A549 (cell line): ENCODE results near the gene SLC7A10. TPM values are rescaled to one million over a fixed set of nuclear protein-coding genes. Genes with fewer than 3 reads are reported as not detected.

Experiments used
- ATAC-seq, 2 experiments: fragments of 200-7000 bp in 1 of 2; fragments of >200 bp in 1 of 2; cut with Nextera tagmentation in 1 of 2; cut with Tn5 transposase in 1 of 2; 3 replicates each; pipeline versions ENCODE4 v1.8.0 to v1.9.1; 2018 to 2020; ENCODE audit warnings: mild to moderate bottlenecking in 1 of 2, moderate library complexity in 1 of 2
- CTCF ChIA-PET: fragments of 300-600 bp; sonication (Branson Sonifier 250); formaldehyde crosslinking; extraction: SDS; loops from one replicate; lab custom pipeline; 2021; ENCODE audit warnings: antibody characterized with exemption, inconsistent platforms; lab: Yijun Ruan, JAX
- POLR2A ChIA-PET: fragments of 350-600 bp; formaldehyde crosslinking; extraction: SDS; loops from one replicate; lab custom pipeline; 2021; ENCODE audit warnings: antibody characterized with exemption, inconsistent platforms; lab: Yijun Ruan, JAX
- DNase-seq, 2 experiments: peaks; one replicate each; pipeline versions ENCODE4 v3.0.0 to v3.0.0-alpha.2; 2011 to 2016; ENCODE audit warnings: low read depth in 1 of 2, low spot score in 1 of 2
- FAIRE-seq: peaks from 2 replicates; lab custom pipeline; 2011; peaks lifted over from hg19 to GRCh38; lab: Jason Lieb, UNC
- H3K27ac ChIP-seq, 2 experiments: fragments of >200 bp; sonication (Bioruptor Twin); formaldehyde crosslinking; 3 replicates each; pipeline ENCODE4 v1.5.1; 2016 to 2017
- H3K4me1 ChIP-seq: fragments of >200 bp; sonication (Bioruptor Twin); formaldehyde crosslinking; 3 replicates; pipeline ENCODE4 v1.6.1; 2016
- H3K4me2 ChIP-seq: fragments of >200 bp; sonication (Bioruptor Twin); formaldehyde crosslinking; 3 replicates; pipeline ENCODE4 v1.6.1; 2016
- H3K4me3 ChIP-seq: fragments of >200 bp; sonication (Bioruptor Twin); formaldehyde crosslinking; 3 replicates; pipeline ENCODE4 v1.5.1; 2016
- H3K9me3 ChIP-seq: fragments of >200 bp; sonication (Bioruptor Twin); formaldehyde crosslinking; 3 replicates; pipeline ENCODE4 v1.6.1; 2016
- BHLHE40 ChIP-seq: IDR thresholded peaks from 2 replicates; pipeline ENCODE4 v1.6.1; 2012; ENCODE audit warnings: low read depth, low read length, inconsistent platforms
- CBX8 ChIP-seq: fragments of 200-600 bp; sonication (generic); IDR thresholded peaks from 2 replicates; pipeline ENCODE4 v1.6.1; 2016
- EP300 ChIP-seq, 2 experiments: fragments of >200 bp; sonication (Bioruptor Twin); formaldehyde crosslinking; IDR thresholded peaks; 2 replicates in 1 of 2; 3 replicates in 1 of 2; pipeline ENCODE4 v1.6.1; 2016 to 2017
- FOSB ChIP-seq: fragments of 250-450 bp; sonication (Bioruptor Pico); IDR thresholded peaks from 2 replicates; pipeline ENCODE4 v1.5.0; 2020; ENCODE audit warnings: mild to moderate bottlenecking, moderate library complexity
- KDM5A ChIP-seq: fragments of 200-600 bp; sonication (generic); IDR thresholded peaks from 2 replicates; pipeline ENCODE4 v1.6.1; 2016; ENCODE audit warnings: antibody characterized with exemption, mild to moderate bottlenecking
- MYC ChIP-seq: IDR thresholded peaks from 2 replicates; pipeline ENCODE4 v1.6.1; 2012; ENCODE audit warnings: mild to moderate bottlenecking, inconsistent platforms, low read length, improper control_type of control experiment, borderline replicate concordance
- NR3C1 ChIP-seq: fragments of >200 bp; sonication (Bioruptor Twin); formaldehyde crosslinking; IDR thresholded peaks from 3 replicates; pipeline ENCODE4 v1.6.1; 2017
- POLR2A ChIP-seq: IDR thresholded peaks from 2 replicates; pipeline ENCODE4 v1.6.1; 2012; ENCODE audit warnings: mild to moderate bottlenecking, low read length
- POLR2AphosphoS2 ChIP-seq: conservative IDR thresholded peaks from 2 replicates; pipeline ENCODE4 v1.6.1; 2012; ENCODE audit warnings: low read length, improper control_type of control experiment, inconsistent platforms
- RAD21 ChIP-seq, 2 experiments: fragments of >200 bp in 1 of 2; sonication (Bioruptor Twin) in 1 of 2; formaldehyde crosslinking in 1 of 2; IDR thresholded peaks in 1 of 2; conservative IDR thresholded peaks in 1 of 2; 2 replicates in 1 of 2; 3 replicates in 1 of 2; pipeline ENCODE4 v1.6.1; 2012 to 2018; ENCODE audit warnings: inconsistent platforms in 1 of 2
- RARB ChIP-seq: fragments of 250-450 bp; sonication (Bioruptor Pico); IDR thresholded peaks from 2 replicates; pipeline ENCODE4 v1.8.0; 2021; ENCODE audit warnings: mild to moderate bottlenecking, moderate library complexity
- RCOR1 ChIP-seq: fragments of 150-350 bp; IDR thresholded peaks from 2 replicates; pipeline ENCODE4 v1.6.1; 2014; ENCODE audit warnings: antibody characterized with exemption, low read length, low read depth
- RNF2 ChIP-seq: fragments of 200-600 bp; sonication (generic); IDR thresholded peaks from 2 replicates; pipeline ENCODE4 v1.6.1; 2016; ENCODE audit warnings: low read depth, mild to moderate bottlenecking, antibody characterized with exemption, moderate library complexity, borderline replicate concordance
- SREBF2 ChIP-seq: fragments of 450-650 bp; IDR thresholded peaks from 2 replicates; pipeline ENCODE4 v1.6.1; 2014; ENCODE audit warnings: mild to moderate bottlenecking, moderate library complexity
- TFCP2L1 ChIP-seq: fragments of 250-450 bp; sonication (Bioruptor Pico); IDR thresholded peaks from 2 replicates; pipeline ENCODE4 v1.5.0; 2021; ENCODE audit warnings: mild to moderate bottlenecking
- USF2 ChIP-seq: fragments of 450-650 bp; IDR thresholded peaks from 2 replicates; pipeline ENCODE4 v1.6.1; 2014; ENCODE audit warnings: antibody characterized with exemption
- ZFP36 ChIP-seq: fragments of 450-650 bp; IDR thresholded peaks from 2 replicates; pipeline ENCODE4 v1.6.1; 2014; ENCODE audit warnings: borderline replicate concordance; ENCODE audit not compliant: partially characterized antibody
- WGBS: methylation state at CpG from one replicate; pipeline ENCODE4 v1.1.6; 2017; ENCODE audit errors: missing lambda C conversion rate; 5-methylcytosine and 5-hydroxymethylcytosine counted together
- polyA plus RNA-seq, 4 experiments: library from polyadenylated mRNA; depleted of rRNA in 3 of 4; stranded (reverse); fragments of >200 nt; fragmentation: RNase III in 1 of 4; extraction: RNeasy Plus Mini Kit Qiagen cat#74134 plus additional on column Dnase treatment in 1 of 4; gene quantifications; 2 replicates in 3 of 4; 3 replicates in 1 of 4; pipeline ENCODE4 v1.2.3, GENCODE V29; 2011 to 2017
- TF ChIP-seq, protein P1 (sequence below): IDR thresholded peaks from 2 replicates; pipeline ENCODE4 v1.6.1; 2012
- TF ChIP-seq, protein P2 (sequence below): fragments of >200 bp; sonication (Bioruptor Twin); formaldehyde crosslinking; IDR thresholded peaks from 3 replicates; pipeline ENCODE4 v1.5.1; 2016
- TF ChIP-seq, protein P3 (sequence below): fragments of 250-450 bp; sonication (Bioruptor Pico); IDR thresholded peaks from 2 replicates; pipeline ENCODE4 v1.5.0; 2020; ENCODE audit warnings: low read depth, mild to moderate bottlenecking, moderate library complexity
- TF ChIP-seq, protein P4 (sequence below): fragments of 200-600 bp; sonication (generic); IDR thresholded peaks from 2 replicates; pipeline ENCODE4 v1.6.1; 2016; ENCODE audit warnings: antibody characterized with exemption, mild to moderate bottlenecking, moderate library complexity

The SLC7A10 gene
- polyA plus RNA-seq, 2 of the 4 experiments (the other 2 are of a cell fraction): 0.05 to 0.26 TPM

GRCh38 chr19:33256261-33256660 lies 30.6 kb upstream of the SLC7A10 start:
- POLR2A ChIA-PET: interaction anchor here (2.2 kb wide), 1 partner anchor 46 kb away, joined by 17 read pairs; the partner anchor contains the start of gene CEBPA
- FAIRE-seq (no peak), DNase-seq (no peak)

DNA sequence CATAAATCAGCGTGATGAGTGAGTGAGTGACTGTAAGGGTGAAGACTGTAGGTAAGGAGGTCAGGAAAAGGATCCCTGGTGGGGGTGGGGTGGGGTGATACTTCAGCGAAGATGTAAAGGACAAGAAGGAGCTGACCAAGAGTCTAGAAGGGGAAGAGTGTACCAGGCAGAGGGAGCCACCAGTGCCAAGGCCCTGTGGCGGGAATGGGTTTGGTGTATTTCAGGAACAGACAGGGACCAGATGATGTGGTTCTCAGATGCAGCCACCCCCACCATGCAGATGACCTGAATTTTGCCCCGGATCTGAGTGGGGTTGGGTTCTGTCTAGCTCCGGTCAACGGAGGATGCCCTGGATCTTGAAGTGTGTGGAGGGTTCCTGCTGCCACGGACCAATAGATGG lies 30.1 kb upstream of the SLC7A10 start:
- TF ChIP-seq POLR2AphosphoS2 (no peak), KDM5A (no peak), MYC (no peak), BHLHE40 (no peak), SREBF2 (no peak), POLR2A (no peak), RNF2 (no peak), ZFP36 (no peak), FOSB (CRISPR knock-in tag) (no peak), CBX8 (no peak), EP300 (IDR thresholded peaks at IDR 0.05) (no peak), RCOR1 (no peak), NR3C1 (no peak), RARB (CRISPR knock-in tag) (no peak), USF2 (no peak), RAD21 (conservative IDR thresholded peaks at IDR 0.05 in 1 of 2, IDR thresholded peaks at IDR 0.05 in 1 of 2) (no peak)
- TF ChIP-seq, protein P1, sequence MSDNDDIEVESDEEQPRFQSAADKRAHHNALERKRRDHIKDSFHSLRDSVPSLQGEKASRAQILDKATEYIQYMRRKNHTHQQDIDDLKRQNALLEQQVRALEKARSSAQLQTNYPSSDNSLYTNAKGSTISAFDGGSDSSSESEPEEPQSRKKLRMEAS: no peak
- TF ChIP-seq, protein P2, sequence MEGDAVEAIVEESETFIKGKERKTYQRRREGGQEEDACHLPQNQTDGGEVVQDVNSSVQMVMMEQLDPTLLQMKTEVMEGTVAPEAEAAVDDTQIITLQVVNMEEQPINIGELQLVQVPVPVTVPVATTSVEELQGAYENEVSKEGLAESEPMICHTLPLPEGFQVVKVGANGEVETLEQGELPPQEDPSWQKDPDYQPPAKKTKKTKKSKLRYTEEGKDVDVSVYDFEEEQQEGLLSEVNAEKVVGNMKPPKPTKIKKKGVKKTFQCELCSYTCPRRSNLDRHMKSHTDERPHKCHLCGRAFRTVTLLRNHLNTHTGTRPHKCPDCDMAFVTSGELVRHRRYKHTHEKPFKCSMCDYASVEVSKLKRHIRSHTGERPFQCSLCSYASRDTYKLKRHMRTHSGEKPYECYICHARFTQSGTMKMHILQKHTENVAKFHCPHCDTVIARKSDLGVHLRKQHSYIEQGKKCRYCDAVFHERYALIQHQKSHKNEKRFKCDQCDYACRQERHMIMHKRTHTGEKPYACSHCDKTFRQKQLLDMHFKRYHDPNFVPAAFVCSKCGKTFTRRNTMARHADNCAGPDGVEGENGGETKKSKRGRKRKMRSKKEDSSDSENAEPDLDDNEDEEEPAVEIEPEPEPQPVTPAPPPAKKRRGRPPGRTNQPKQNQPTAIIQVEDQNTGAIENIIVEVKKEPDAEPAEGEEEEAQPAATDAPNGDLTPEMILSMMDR: no peak
- TF ChIP-seq, protein P3, sequence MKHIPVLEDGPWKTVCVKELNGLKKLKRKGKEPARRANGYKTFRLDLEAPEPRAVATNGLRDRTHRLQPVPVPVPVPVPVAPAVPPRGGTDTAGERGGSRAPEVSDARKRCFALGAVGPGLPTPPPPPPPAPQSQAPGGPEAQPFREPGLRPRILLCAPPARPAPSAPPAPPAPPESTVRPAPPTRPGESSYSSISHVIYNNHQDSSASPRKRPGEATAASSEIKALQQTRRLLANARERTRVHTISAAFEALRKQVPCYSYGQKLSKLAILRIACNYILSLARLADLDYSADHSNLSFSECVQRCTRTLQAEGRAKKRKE: no peak
- ATAC-seq: no peak
- H3K9me3 ChIP-seq: peaks cover 12% of the 10 kb centered on the region; the same call in 2 of the 3 replicates
- no peak overlapping the region for H3K4me3 ChIP-seq
- CTCF ChIA-PET: interaction anchor here (0.9 to 11.5 kb wide), 16 partner anchors 10 to 522 kb away, joined by 3 to 105 read pairs (median 8); partner anchors contain the start of gene CEBPA
- 59% methylated on average over 7 of the region's 7 CpGs for WGBS
- H3K4me2 ChIP-seq: no peak overlapping the region
- no peak for FAIRE-seq
- no peak for DNase-seq
- H3K27ac ChIP-seq: no peak overlapping the region
- POLR2A ChIA-PET: interaction anchor here (2.2 kb wide), 1 partner anchor 47 kb away, joined by 17 read pairs; the partner anchor contains the start of gene CEBPA
- H3K4me1 ChIP-seq: no peaks in the 10 kb centered on the region

More at GRCh38 chr19:33256261-33256660, 30.6 kb upstream of the SLC7A10 start:
- CTCF ChIA-PET: interaction anchor here (0.6 to 11.5 kb wide), 14 partner anchors 10 to 488 kb away, joined by 3 to 105 read pairs (median 8); partner anchors contain the start of gene CEBPA
- no peak for ATAC-seq
- H3K4me3 ChIP-seq: no peak overlapping the region
- H3K4me1 ChIP-seq: no peaks in the 10 kb centered on the region
- no peak overlapping the region for H3K4me2 ChIP-seq
- 54% methylated on average over 7 of the region's 7 CpGs for WGBS
- H3K27ac ChIP-seq: no peak overlapping the region
- peaks cover 12% of the 10 kb centered on the region; the same call in 2 of the 3 replicates for H3K9me3 ChIP-seq
- TF ChIP-seq MYC (no peak), TFCP2L1 (CRISPR knock-in tag) (no peak)
- TF ChIP-seq, protein P4, sequence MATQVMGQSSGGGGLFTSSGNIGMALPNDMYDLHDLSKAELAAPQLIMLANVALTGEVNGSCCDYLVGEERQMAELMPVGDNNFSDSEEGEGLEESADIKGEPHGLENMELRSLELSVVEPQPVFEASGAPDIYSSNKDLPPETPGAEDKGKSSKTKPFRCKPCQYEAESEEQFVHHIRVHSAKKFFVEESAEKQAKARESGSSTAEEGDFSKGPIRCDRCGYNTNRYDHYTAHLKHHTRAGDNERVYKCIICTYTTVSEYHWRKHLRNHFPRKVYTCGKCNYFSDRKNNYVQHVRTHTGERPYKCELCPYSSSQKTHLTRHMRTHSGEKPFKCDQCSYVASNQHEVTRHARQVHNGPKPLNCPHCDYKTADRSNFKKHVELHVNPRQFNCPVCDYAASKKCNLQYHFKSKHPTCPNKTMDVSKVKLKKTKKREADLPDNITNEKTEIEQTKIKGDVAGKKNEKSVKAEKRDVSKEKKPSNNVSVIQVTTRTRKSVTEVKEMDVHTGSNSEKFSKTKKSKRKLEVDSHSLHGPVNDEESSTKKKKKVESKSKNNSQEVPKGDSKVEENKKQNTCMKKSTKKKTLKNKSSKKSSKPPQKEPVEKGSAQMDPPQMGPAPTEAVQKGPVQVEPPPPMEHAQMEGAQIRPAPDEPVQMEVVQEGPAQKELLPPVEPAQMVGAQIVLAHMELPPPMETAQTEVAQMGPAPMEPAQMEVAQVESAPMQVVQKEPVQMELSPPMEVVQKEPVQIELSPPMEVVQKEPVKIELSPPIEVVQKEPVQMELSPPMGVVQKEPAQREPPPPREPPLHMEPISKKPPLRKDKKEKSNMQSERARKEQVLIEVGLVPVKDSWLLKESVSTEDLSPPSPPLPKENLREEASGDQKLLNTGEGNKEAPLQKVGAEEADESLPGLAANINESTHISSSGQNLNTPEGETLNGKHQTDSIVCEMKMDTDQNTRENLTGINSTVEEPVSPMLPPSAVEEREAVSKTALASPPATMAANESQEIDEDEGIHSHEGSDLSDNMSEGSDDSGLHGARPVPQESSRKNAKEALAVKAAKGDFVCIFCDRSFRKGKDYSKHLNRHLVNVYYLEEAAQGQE: no peak
